ENCODE data around the gene TRMU. TPM values are rescaled to one million over a fixed set of nuclear protein-coding genes. Genes with fewer than 3 reads are reported as not detected.

Gene TRMU
- total RNA-seq, 1 experiment from 2014 or later = 73.9 TPM

DNA sequence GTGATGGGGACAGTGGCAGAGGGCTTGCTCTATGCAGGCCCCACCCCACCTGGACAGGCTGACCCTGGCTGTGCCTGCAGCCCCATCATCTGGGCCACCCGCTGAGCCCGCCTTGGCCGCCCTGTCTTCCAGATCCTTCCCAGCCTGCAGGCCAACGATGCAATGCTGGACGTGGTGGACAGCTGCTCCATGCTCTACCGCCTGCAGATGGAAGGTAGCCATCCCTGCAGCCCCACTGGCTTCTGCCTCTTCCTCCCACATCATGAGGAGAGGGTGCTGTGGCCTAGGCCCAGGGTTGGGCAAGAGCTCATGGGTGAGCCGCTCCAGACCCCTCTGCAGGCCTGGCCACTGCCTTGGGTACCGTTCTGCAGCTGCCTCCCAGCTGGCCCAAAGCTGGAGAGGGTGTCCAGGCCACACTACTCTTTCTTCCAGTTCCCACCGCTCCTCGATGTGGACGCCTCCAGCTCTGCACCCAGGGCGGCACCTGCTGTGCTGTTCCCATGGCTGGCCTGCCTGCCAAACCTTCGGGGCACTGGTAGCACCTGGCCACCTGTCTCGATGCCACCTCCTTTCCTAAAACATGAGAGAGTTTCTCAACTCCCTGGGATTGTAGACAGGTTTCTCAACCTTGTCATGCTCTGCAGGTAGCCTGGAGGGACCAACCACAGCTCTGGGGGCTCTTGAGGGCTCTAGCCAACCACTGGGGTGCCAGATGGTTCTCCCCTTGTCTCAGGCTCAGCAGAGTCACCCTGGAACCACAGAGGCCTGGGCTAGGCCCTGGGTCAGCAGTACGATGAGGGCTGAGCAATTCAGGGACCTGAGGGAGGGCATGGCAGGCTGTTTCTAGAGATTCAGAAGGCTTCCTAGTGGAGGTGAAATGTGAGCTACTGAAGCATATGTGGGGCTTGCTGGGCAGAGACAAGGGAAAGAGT lies 48.3 kb upstream of the TRMU start:
- Histone ChIP-seq H3K4me3 (ENCODE audit: low read depth, low read length) (no peak overlapping the region), H3K27me3 (replicated peaks; ENCODE audit: control insufficient read depth, insufficient read depth, low read length) (no peaks in the 10 kb centered on the region), H3K9me3 (no peaks in the 10 kb centered on the region), H3K4me1 (no peaks in the 10 kb centered on the region), H3K36me3 (ENCODE audit: control insufficient read depth, insufficient read depth, low read length) (peaks cover 3% of the 10 kb centered on the region)
- TF ChIP-seq, protein P1, sequence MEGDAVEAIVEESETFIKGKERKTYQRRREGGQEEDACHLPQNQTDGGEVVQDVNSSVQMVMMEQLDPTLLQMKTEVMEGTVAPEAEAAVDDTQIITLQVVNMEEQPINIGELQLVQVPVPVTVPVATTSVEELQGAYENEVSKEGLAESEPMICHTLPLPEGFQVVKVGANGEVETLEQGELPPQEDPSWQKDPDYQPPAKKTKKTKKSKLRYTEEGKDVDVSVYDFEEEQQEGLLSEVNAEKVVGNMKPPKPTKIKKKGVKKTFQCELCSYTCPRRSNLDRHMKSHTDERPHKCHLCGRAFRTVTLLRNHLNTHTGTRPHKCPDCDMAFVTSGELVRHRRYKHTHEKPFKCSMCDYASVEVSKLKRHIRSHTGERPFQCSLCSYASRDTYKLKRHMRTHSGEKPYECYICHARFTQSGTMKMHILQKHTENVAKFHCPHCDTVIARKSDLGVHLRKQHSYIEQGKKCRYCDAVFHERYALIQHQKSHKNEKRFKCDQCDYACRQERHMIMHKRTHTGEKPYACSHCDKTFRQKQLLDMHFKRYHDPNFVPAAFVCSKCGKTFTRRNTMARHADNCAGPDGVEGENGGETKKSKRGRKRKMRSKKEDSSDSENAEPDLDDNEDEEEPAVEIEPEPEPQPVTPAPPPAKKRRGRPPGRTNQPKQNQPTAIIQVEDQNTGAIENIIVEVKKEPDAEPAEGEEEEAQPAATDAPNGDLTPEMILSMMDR (IDR thresholded peaks at IDR 0.05; ENCODE audit: insufficient read depth in 1 of 2, low read depth in 1 of 2, low read length in 1 of 2, severe bottlenecking in 1 of 2, unreplicated experiment in 1 of 2) = no peak
- peak overlapping the region; percentile 49 for H3K27ac Mint-ChIP-seq (ENCODE audit: unreplicated experiment)
- H3K27me3 Mint-ChIP-seq (ENCODE audit: insufficient read depth, unreplicated experiment) = no peaks in the 10 kb centered on the region
- no peak for DNase-seq
- H3K9me3 Mint-ChIP-seq (ENCODE audit: unreplicated experiment) = no peaks in the 10 kb centered on the region
- no peaks in the 10 kb centered on the region for H3K4me1 Mint-ChIP-seq (ENCODE audit: low read depth, unreplicated experiment)
- intact Hi-C loops (cut with micrococcal nuclease; ENCODE audit: unreplicated experiment) = no loop called here
- no TSS peak for BruUV-seq (replicated peaks)
- ChIA-PET POLR2A (interaction anchor here (0.6 kb wide), 1 partner anchor 63 kb away, joined by 3 read pairs; no protein-coding TSS in a partner anchor), CTCF (no interaction called here)
- H3K4me3 Mint-ChIP-seq (ENCODE audit: unreplicated experiment) = no peak overlapping the region
- H3K36me3 Mint-ChIP-seq (ENCODE audit: insufficient read depth, unreplicated experiment) = peaks cover 58% of the 10 kb centered on the region

DNA sequence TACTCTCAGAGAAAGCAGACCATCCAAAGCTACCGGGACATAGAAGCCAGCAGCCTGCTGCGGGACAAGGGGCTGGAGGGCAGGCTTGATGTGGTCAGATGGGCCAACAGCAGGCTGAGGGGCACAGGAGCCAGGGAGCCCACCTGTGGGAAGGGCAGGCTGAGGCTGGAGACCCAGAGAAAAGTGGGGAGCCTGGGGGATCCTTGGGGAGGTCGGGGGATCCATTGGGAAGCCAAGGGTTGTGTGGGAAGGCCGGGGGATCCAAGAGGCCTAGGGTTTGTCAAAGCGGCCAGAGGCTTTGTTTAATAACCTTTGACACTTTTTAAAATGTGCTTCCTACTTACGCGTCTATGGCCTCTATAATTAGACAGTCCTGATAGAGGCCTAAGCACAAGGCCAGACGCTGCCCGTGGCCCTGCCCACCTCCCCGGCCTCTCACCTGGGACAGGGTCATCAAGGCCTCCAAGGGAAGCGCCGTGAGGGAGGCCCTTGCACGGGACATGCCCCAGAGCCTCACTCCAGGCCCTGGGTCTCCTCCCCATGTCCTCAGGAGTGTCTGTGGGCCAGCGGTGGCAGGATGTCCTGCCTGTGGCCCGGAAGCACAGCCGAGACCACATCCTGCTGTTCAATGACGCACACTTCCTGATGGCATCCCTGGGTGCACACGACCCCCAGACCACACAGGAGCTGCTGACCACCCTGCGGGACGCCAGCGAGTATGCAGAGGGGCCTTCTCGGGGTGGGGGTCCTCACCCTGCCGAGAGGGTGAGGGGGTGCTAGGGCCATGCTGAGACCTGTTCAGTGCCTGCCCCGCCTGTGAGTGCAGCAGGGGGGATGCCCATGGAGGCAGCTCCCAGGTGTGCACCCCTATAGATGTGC lies 47.4 kb upstream of the TRMU start:
- Mint-ChIP-seq H3K27me3 (ENCODE audit: insufficient read depth, unreplicated experiment) (no peaks in the 10 kb centered on the region), H3K4me3 (ENCODE audit: unreplicated experiment) (no peak overlapping the region), H3K9me3 (ENCODE audit: unreplicated experiment) (no peaks in the 10 kb centered on the region), H3K36me3 (ENCODE audit: insufficient read depth, unreplicated experiment) (peaks cover 61% of the 10 kb centered on the region), H3K4me1 (ENCODE audit: low read depth, unreplicated experiment) (no peaks in the 10 kb centered on the region), H3K27ac (ENCODE audit: unreplicated experiment) (peak overlapping the region; percentile 49)
- TF ChIP-seq, protein P1 (IDR thresholded peaks at IDR 0.05; ENCODE audit: insufficient read depth in 1 of 2, low read depth in 1 of 2, low read length in 1 of 2, severe bottlenecking in 1 of 2, unreplicated experiment in 1 of 2) = no peak
- H3K4me3 ChIP-seq (ENCODE audit: low read depth, low read length) = no peak overlapping the region
- intact Hi-C loops (cut with micrococcal nuclease; ENCODE audit: unreplicated experiment) = no loop called here
- no peaks in the 10 kb centered on the region for H3K9me3 ChIP-seq
- no peaks in the 10 kb centered on the region for H3K4me1 ChIP-seq
- no peak for DNase-seq
- no TSS peak for BruUV-seq (replicated peaks)
- CTCF ChIA-PET = no interaction called here
- POLR2A ChIA-PET = no interaction called here
- peaks cover 3% of the 10 kb centered on the region for H3K36me3 ChIP-seq (ENCODE audit: control insufficient read depth, insufficient read depth, low read length)
- no peaks in the 10 kb centered on the region for H3K27me3 ChIP-seq (replicated peaks; ENCODE audit: control insufficient read depth, insufficient read depth, low read length)

DNA sequence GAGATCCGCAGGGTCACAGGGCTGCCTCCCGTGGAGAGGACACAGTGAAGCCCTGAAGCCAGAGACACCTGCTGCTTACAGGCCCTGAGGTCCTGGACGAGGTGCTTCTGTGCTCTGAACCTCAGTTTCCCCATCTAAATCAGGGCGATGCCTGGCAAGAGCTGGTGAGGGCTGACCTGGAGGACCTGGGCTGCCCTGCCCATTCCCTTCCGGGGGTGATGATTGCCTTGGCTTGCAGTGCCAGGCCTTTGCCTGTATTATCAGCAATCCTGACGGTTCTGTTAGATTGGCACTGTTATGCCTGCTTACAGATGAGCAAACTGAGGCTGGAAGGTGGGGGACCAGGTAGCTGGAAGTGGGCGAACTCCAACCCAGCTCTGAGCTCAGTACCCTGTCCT lies 46.7 kb upstream of the TRMU start:
- Mint-ChIP-seq H3K9me3 (ENCODE audit: unreplicated experiment) (no peaks in the 10 kb centered on the region), H3K27ac (ENCODE audit: unreplicated experiment) (no peak overlapping the region), H3K4me1 (ENCODE audit: low read depth, unreplicated experiment) (no peaks in the 10 kb centered on the region), H3K4me3 (ENCODE audit: unreplicated experiment) (no peak overlapping the region), H3K36me3 (ENCODE audit: insufficient read depth, unreplicated experiment) (peaks cover 55% of the 10 kb centered on the region), H3K27me3 (ENCODE audit: insufficient read depth, unreplicated experiment) (no peaks in the 10 kb centered on the region)
- H3K36me3 ChIP-seq (ENCODE audit: control insufficient read depth, insufficient read depth, low read length) = peaks cover 3% of the 10 kb centered on the region
- no peaks in the 10 kb centered on the region for H3K27me3 ChIP-seq (replicated peaks; ENCODE audit: control insufficient read depth, insufficient read depth, low read length)
- BruUV-seq (replicated peaks) = no TSS peak
- intact Hi-C loops (cut with micrococcal nuclease; ENCODE audit: unreplicated experiment) = no loop called here
- no peaks in the 10 kb centered on the region for H3K9me3 ChIP-seq
- POLR2A ChIA-PET = no interaction called here
- no peaks in the 10 kb centered on the region for H3K4me1 ChIP-seq
- CTCF ChIA-PET = no interaction called here
- no peak overlapping the region for H3K4me3 ChIP-seq (ENCODE audit: low read depth, low read length)
- DNase-seq = no peak
- TF ChIP-seq, protein P1 (IDR thresholded peaks at IDR 0.05; ENCODE audit: insufficient read depth in 1 of 2, low read depth in 1 of 2, low read length in 1 of 2, severe bottlenecking in 1 of 2, unreplicated experiment in 1 of 2) = no peak

Measured in Caco-2 (cell line).